HT1080 (cell line): ENCODE data around the gene FRAT2. TPM values are rescaled to one million over a fixed set of nuclear protein-coding genes. Genes with fewer than 3 reads are reported as not detected.
A peak's percentile ranks its signal among the peaks of the same experiment; 100 is the strongest.
"Not testable (repeated sequence)": the region's sequence is repeated elsewhere in the genome, so short reads cannot be mapped to it uniquely, and the experiment has no call there.

ENCODE experiments used
- DNase-seq: peaks from one replicate; pipeline ENCODE4 v3.0.0-alpha.2; 2015; ENCODE audit warnings: low read depth
- small RNA-seq: library from RNA; depleted of rRNA; stranded (forward); fragments of <200 nt; gene quantifications from one replicate; pipeline ENCODE3, GENCODE V24; 2014
- total RNA-seq: library from RNA; depleted of rRNA; stranded (reverse); fragments of >200 nt; shearing (Covaris generic); gene quantifications from 2 replicates; pipeline ENCODE4 v1.2.3, GENCODE V29; 2014; rRNA removed

The FRAT2 gene
- total RNA-seq, 1 experiment from 2014 or later, result 11.8 TPM

DNA sequence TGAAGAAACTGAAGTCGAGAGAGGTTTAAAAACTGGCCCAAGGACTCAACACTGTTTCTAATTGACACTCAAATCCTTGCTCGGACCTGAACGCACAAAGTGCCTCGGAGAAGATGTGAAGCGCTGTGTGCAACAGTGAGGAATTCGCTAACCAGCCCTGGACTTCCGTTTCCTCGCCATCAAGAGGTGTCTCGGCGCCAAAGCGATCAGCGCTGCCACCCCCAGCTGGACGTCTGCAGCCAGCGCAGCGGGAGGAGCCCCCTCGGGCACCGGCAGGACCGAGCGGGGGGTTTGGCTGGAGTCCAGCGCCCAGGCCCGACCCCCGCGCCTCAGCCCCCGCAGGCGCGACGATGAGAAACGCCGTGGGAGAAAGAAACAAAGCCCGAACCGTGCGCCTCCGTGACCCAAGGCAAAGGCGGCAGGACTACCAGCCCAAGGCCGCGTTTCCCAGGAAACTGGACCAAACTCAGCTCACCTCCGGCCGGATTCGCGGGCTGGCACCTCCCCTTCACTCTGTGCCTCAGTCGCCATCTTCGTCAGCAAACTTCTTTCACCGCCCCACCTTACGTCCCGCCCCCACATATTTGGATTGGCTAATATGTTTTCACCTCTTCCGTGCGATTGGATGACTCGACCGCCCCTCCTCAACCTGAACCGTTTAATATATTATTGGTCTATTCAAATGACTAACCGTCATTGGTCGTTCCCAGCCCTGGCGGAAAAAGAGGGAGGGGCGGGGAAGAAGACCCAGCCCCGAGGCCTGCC, 42.2 kb downstream of the FRAT2 start, which contains the start of gene ARHGAP19:
TSS of gene ARHGAP19 (minus strand) at position 541 of the 765 bp plus-strand sequence. CDS start at position 531, 10 bp downstream.
- DNase-seq, result peak; percentile 99

- no peak for DNase-seq
These were observed 43.0 kb downstream of the FRAT2 start for GRCh38 chr10:97291357-97292096.

- not testable (repeated sequence) for DNase-seq
These were observed 43.8 kb downstream of the FRAT2 start for GRCh38 chr10:97290576-97291356.

DNA sequence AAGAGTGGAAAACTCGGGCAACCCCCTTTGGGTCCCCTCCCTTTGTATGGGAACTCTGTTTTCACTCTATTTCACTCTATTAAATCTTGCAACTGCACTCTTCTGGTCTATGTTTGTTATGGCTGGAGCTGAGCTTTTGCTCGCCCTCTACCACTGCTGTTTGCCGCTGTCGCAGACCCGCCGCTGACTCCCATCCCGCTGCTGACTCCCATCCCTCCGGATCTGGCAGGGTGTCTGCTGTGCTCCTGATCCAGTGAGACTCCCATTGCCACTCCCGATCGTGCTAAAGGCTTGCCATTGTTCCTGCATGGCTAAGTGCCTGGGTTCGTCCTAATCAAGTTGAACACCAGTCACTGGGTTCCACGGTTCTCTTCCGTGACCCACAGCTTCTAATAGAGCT, 44.5 kb downstream of the FRAT2 start:
- DNase-seq, result not testable (repeated sequence)

Small RNA genes within 50 kb of the gene (small RNA-seq; reads per million reads assigned to genes)
- not detected for gene RF00017

Other genes with a start within 250 kb of the FRAT2 start
- gene SLIT1, start 148.8 kb downstream of the FRAT2 start, total RNA-seq, result 0.07 TPM in 1 of 2 replicates, not detected in the other
- gene ARHGAP19, start 42.1 kb downstream of the FRAT2 start, total RNA-seq, result 9.0 and 11.1 TPM in 2 replicates
- gene FRAT1, start 15.5 kb downstream of the FRAT2 start, total RNA-seq, result 3.3 and 4.3 TPM in 2 replicates
- 68.6 and 75.5 TPM in 2 replicates for gene RRP12, start 66.6 kb upstream of the FRAT2 start, total RNA-seq
- 1,002 and 1,071 TPM in 2 replicates for gene PGAM1, start 91.5 kb upstream of the FRAT2 start, total RNA-seq
- gene EXOSC1, start 111.3 kb upstream of the FRAT2 start, total RNA-seq, result 73.4 and 78.3 TPM in 2 replicates
- 70.6 and 82.0 TPM in 2 replicates for gene ZDHHC16, start 111.4 kb upstream of the FRAT2 start, total RNA-seq
- gene MMS19, start 163.7 kb upstream of the FRAT2 start, total RNA-seq, result 129 and 152 TPM in 2 replicates
- 42.1 and 53.0 TPM in 2 replicates for gene UBTD1, start 164.2 kb upstream of the FRAT2 start, total RNA-seq
- gene ANKRD2, start 238.1 kb upstream of the FRAT2 start, total RNA-seq, result not detected in 2 replicates
- 0.53 TPM in 1 of 2 replicates, not detected in the other for gene HOGA1, start 249.7 kb upstream of the FRAT2 start, total RNA-seq